K562 (cell line): ENCODE results near the gene FSTL1. TPM values are rescaled to one million over a fixed set of nuclear protein-coding genes. Genes with fewer than 3 reads are reported as not detected.

Experiments used
- ATAC-seq: fragments of 200-7000 bp; cut with Tn5 transposase; 3 replicates; pipeline ENCODE4 v1.9.1; 2020; ENCODE audit warnings: moderate library complexity
- BruUV-seq: library from RNA; stranded (reverse); fragments of 400-500 nt; replicated peaks from 2 replicates; lab custom pipeline; 2021; lab: Mats Ljungman, UMichigan
- CTCF ChIA-PET: fragments of 300-600 bp; formaldehyde crosslinking; extraction: SDS; loops from one replicate; lab custom pipeline; 2021; ENCODE audit warnings: low intra/inter-chr PET ratio; lab: Yijun Ruan, JAX
- POLR2A ChIA-PET: fragments of 300-600, 350-650 bp; sonication (Branson Sonifier 250); formaldehyde crosslinking; extraction: SDS; loops from one replicate; lab custom pipeline; 2021; ENCODE audit warnings: antibody characterized with exemption, inconsistent platforms; lab: Yijun Ruan, JAX
- DNase-seq, 4 experiments: peaks; one replicate each; pipeline versions ENCODE4 v3.0.0 to v3.0.0-alpha.2; 2011 to 2018; ENCODE audit warnings: low spot score in 3 of 4, mixed read lengths in 3 of 4; ENCODE audit errors: extremely low read depth in 1 of 4
- FAIRE-seq: peaks from 2 replicates; lab custom pipeline; 2011; peaks lifted over from hg19 to GRCh38; lab: Jason Lieb, UNC
- H2AFZ ChIP-seq: 2 replicates; pipeline ENCODE4 v1.6.0; 2011; ENCODE audit warnings: low read depth, low read length, control low read depth, inconsistent platforms
- H3K27ac ChIP-seq: fragments of 200-600 bp; 3 replicates; pipeline ENCODE4 v1.8.0; 2011; ENCODE audit warnings: low read depth, mild to moderate bottlenecking, control low read depth, inconsistent platforms, low read length, moderate library complexity, mixed read lengths; ENCODE audit errors: extremely low read depth
- H3K27me3 ChIP-seq, 2 experiments: fragments of 300-600 bp in 1 of 2; 2 replicates in 1 of 2; 3 replicates in 1 of 2; pipeline versions ENCODE4 v1.6.0 to v1.8.0; 2011; ENCODE audit warnings: inconsistent platforms in 2 of 2, low read length in 2 of 2, mild to moderate bottlenecking in 1 of 2, mixed read lengths in 1 of 2, moderate library complexity in 1 of 2; ENCODE audit not compliant: control insufficient read depth in 2 of 2, insufficient read depth in 2 of 2
- H3K36me3 ChIP-seq: fragments of 300-600 bp; 3 replicates; pipeline ENCODE4 v1.8.0; 2011; ENCODE audit warnings: mild to moderate bottlenecking, low read length, inconsistent platforms; ENCODE audit not compliant: control insufficient read depth, insufficient read depth
- H3K4me1 ChIP-seq, 2 experiments: fragments of 200-600 bp in 1 of 2; replicated peaks in 1 of 2; 2 replicates in 1 of 2; 3 replicates in 1 of 2; pipeline versions ENCODE4 v1.5.1 to v1.8.0; 2011; ENCODE audit warnings: inconsistent platforms in 2 of 2, low read length in 2 of 2, mild to moderate bottlenecking in 1 of 2, mixed read lengths in 1 of 2, moderate library complexity in 1 of 2; ENCODE audit not compliant: control insufficient read depth in 2 of 2, insufficient read depth in 2 of 2
- H3K4me2 ChIP-seq: 2 replicates; pipeline ENCODE4 v1.6.1; 2011; ENCODE audit warnings: low read length, control low read depth, inconsistent platforms, mixed read lengths; ENCODE audit not compliant: insufficient read depth
- H3K4me3 ChIP-seq: fragments of 200-600 bp; sonication (generic), shearing (Covaris generic); 2 replicates; pipeline ENCODE4 v1.5.1; 2016; ENCODE audit warnings: control low read depth, inconsistent platforms
- H3K79me2 ChIP-seq: fragments of 200-600 bp; 3 replicates; pipeline ENCODE4 v1.8.0; 2011; ENCODE audit warnings: low read length, inconsistent platforms; ENCODE audit not compliant: control insufficient read depth, insufficient read depth
- H3K9ac ChIP-seq, 2 experiments: 2 replicates each; pipeline versions ENCODE4 v1.6.0 to v1.6.1; 2011; ENCODE audit warnings: low read depth in 2 of 2, low read length in 2 of 2, control low read depth in 1 of 2, inconsistent platforms in 1 of 2, mild to moderate bottlenecking in 1 of 2, mixed read lengths in 1 of 2; ENCODE audit not compliant: insufficient read depth in 1 of 2
- H3K9me1 ChIP-seq: one replicate; pipeline ENCODE4 v1.6.0; 2011; ENCODE audit warnings: inconsistent platforms, mild to moderate bottlenecking, low read length, moderate library complexity; ENCODE audit not compliant: control insufficient read depth, insufficient read depth
- H3K9me3 ChIP-seq: replicated peaks from 2 replicates; pipeline ENCODE4 v1.5.1; 2011; ENCODE audit warnings: low read depth, low read length, inconsistent platforms; ENCODE audit not compliant: control insufficient read depth, insufficient read depth
- H4K20me1 ChIP-seq: replicated peaks from 2 replicates; pipeline ENCODE4 v1.6.1; 2011; ENCODE audit warnings: low read length, inconsistent platforms, mixed read lengths; ENCODE audit not compliant: control insufficient read depth, insufficient read depth
- ESRRB ChIP-seq: fragments of 250-450 bp; sonication (Bioruptor Pico); IDR thresholded peaks from 2 replicates; pipeline ENCODE4 v1.5.0; 2020; ENCODE audit warnings: mild to moderate bottlenecking, moderate library complexity, borderline replicate concordance
- KLF1 ChIP-seq: fragments of 450-650 bp; IDR thresholded peaks from 2 replicates; pipeline ENCODE4 v1.6.1; 2016; ENCODE audit warnings: missing genetic modification characterization, missing compliant biosample characterization
- NFIX ChIP-seq: fragments of 250-450 bp; sonication (Bioruptor Pico); IDR thresholded peaks from 2 replicates; pipeline ENCODE4 v1.4.0; 2020; ENCODE audit warnings: low read depth, mild to moderate bottlenecking, moderate library complexity
- POLR2H ChIP-seq: IDR thresholded peaks from 2 replicates; pipeline ENCODE4 v1.6.1; 2016; ENCODE audit warnings: missing genetic modification characterization, low read depth, mild to moderate bottlenecking, control low read depth, missing compliant biosample characterization, moderate library complexity
- SRSF7 ChIP-seq: fragments of 200-400 bp; formaldehyde crosslinking; optimal IDR thresholded peaks from 2 replicates; pipeline ENCODE3; 2017; ENCODE audit warnings: mild to moderate bottlenecking, low read depth, low read length
- THRAP3 ChIP-seq: fragments of 450-650 bp; IDR thresholded peaks from 2 replicates; pipeline ENCODE4 v1.6.1; 2016; ENCODE audit warnings: mild to moderate bottlenecking, inconsistent platforms, borderline replicate concordance
- ZNF184 ChIP-seq: sonication (generic); formaldehyde crosslinking; IDR thresholded peaks from 2 replicates; pipeline ENCODE4 v1.5.0; 2020; ENCODE audit warnings: missing genetic modification reagents
- WGBS: fragments of 100-300 bp; shearing (Covaris generic); methylation state at CpG from one replicate; pipeline ENCODE4 v1.1.6; 2016; ENCODE audit warnings: low coverage, mixed read lengths; ENCODE audit not compliant: insufficient coverage; ENCODE audit errors: missing lambda C conversion rate; 5-methylcytosine and 5-hydroxymethylcytosine counted together
- in situ Hi-C: fragments of 300-500 bp; cut with MboI; formaldehyde crosslinking; loops from 4 replicates; pipeline ENCODE4 v1.15.0; 2018; ENCODE audit warnings: inconsistent platforms, mixed read lengths
- intact Hi-C: fragments of 100-400 bp; cut with micrococcal nuclease; formaldehyde crosslinking; loops from 2 replicates; pipeline ENCODE4 v1.14.2; 2022
- polyA plus RNA-seq, 8 experiments: library from polyadenylated mRNA; depleted of rRNA in 4 of 8; stranded (reverse) in 5 of 8; unstranded in 3 of 8; fragments of >200 nt; fragmentation: Nextera tagmentation in 2 of 8; fragmentation: Illumina TruSeq in 1 of 8; extraction: Ambion mirVana in 2 of 8; extraction: Trizol in 1 of 8; gene quantifications; 2 replicates each; pipeline versions ENCODE4 v1.2.1 to v1.2.3, GENCODE V29; 2011 to 2014; ENCODE audit warnings: inconsistent platforms in 1 of 8, missing spikeins in 1 of 8
- total RNA-seq, 7 experiments: library from RNA; depleted of rRNA in 6 of 7; stranded (reverse); fragments of >200 nt in 6 of 7; fragmentation: Illumina TruSeq in 2 of 7; extraction: Trizol in 2 of 7; gene quantifications; 2 replicates each; pipeline versions ENCODE4 v1.2.1 to v1.2.3, GENCODE V29; 2011 to 2021; ENCODE audit warnings: low replicate concordance in 1 of 7
- TF ChIP-seq, protein P1 (sequence below): IDR thresholded peaks from 2 replicates; pipeline ENCODE4 v1.6.1; 2011; ENCODE audit not compliant: insufficient read length; ENCODE audit errors: extremely low read depth
- TF ChIP-seq, protein P2 (sequence below): sonication (generic); formaldehyde crosslinking; IDR thresholded peaks from 2 replicates; pipeline ENCODE4 v1.8.1; 2023; ENCODE audit warnings: mild to moderate bottlenecking, missing genetic modification reagents, moderate library complexity
- TF ChIP-seq, protein P3 (sequence below): fragments of 450-650 bp; IDR thresholded peaks from 2 replicates; pipeline ENCODE4 v1.7.0; 2016; ENCODE audit warnings: borderline replicate concordance
- TF ChIP-seq, protein P4 (sequence below): sonication (generic); formaldehyde crosslinking; IDR thresholded peaks from 2 replicates; pipeline ENCODE4 v1.8.1; 2023; ENCODE audit warnings: mild to moderate bottlenecking, missing genetic modification reagents
- TF ChIP-seq, protein P5 (sequence below), 2 experiments: fragments of 450-650 bp; IDR thresholded peaks; 2 replicates each; pipeline ENCODE4 v1.6.1; 2018; ENCODE audit warnings: mild to moderate bottlenecking in 2 of 2, low read depth in 1 of 2; ENCODE audit not compliant: partially characterized antibody in 2 of 2

FSTL1 gene
- total and polyA plus RNA-seq, 9 of the 15 experiments (the other 6 are each of a cell fraction or from before 2014, with no cell fraction given) = 0.01 to 0.58 (median 0.08) TPM; not detected in 2

DNA sequence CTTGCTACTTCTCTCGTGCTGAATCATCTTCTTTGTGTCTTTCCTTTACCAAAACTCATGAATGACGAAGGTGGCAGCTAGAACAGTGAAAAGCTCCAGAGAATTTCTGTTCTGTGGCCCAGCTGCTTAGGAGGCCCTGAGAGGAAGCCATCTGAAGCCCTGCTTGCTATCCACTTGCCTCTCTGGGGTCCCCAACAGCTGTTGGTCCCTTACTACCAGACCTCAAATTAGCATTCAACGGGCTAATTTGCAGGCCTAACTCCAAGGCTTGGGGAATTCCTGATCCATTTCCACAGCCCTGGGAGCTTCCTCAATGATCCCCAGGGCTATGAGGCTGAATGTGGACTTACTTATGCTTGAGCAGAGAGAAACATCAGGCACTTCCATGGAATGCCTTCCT is 37.5 kb upstream of the FSTL1 start:
- ATAC-seq = no peak
- intact Hi-C loops = no loop called here
- DNase-seq = no peak
- in situ Hi-C loops = no loop called here
- BruUV-seq = no TSS peak
- CTCF ChIA-PET = no interaction called here
- no peaks in the 10 kb centered on the region for H3K4me1 ChIP-seq
- no peak overlapping the region for H3K9ac ChIP-seq
- no peaks in the 10 kb centered on the region for H3K79me2 ChIP-seq
- H3K27me3 ChIP-seq = peaks cover 0 to 7% of the 10 kb centered on the region in 2 experiments; a peak in 1 of 5 replicates
- no peak overlapping the region for H3K4me2 ChIP-seq
- H2AFZ ChIP-seq = no peak overlapping the region
- H3K4me3 ChIP-seq = no peak overlapping the region
- no peaks in the 10 kb centered on the region for H3K36me3 ChIP-seq
- H4K20me1 ChIP-seq = no peaks in the 10 kb centered on the region; the same call in 1 of the 2 replicates
- no peak for FAIRE-seq
- WGBS = 0% methylated on average over 3 of the region's 3 CpGs
- POLR2A ChIA-PET = no interaction called here
- no peaks in the 10 kb centered on the region for H3K9me3 ChIP-seq
- no peaks in the 10 kb centered on the region for H3K9me1 ChIP-seq
- no peak overlapping the region for H3K27ac ChIP-seq
- TF ChIP-seq SRSF7 (no peak), ZNF184 (CRISPR knock-in tag) (no peak), NFIX (CRISPR knock-in tag) (no peak), ESRRB (CRISPR knock-in tag) (no peak), KLF1 (tag) (no peak), THRAP3 (no peak), POLR2H (no peak)
- TF ChIP-seq, protein P1, sequence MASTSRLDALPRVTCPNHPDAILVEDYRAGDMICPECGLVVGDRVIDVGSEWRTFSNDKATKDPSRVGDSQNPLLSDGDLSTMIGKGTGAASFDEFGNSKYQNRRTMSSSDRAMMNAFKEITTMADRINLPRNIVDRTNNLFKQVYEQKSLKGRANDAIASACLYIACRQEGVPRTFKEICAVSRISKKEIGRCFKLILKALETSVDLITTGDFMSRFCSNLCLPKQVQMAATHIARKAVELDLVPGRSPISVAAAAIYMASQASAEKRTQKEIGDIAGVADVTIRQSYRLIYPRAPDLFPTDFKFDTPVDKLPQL = no peak
- TF ChIP-seq, protein P2, sequence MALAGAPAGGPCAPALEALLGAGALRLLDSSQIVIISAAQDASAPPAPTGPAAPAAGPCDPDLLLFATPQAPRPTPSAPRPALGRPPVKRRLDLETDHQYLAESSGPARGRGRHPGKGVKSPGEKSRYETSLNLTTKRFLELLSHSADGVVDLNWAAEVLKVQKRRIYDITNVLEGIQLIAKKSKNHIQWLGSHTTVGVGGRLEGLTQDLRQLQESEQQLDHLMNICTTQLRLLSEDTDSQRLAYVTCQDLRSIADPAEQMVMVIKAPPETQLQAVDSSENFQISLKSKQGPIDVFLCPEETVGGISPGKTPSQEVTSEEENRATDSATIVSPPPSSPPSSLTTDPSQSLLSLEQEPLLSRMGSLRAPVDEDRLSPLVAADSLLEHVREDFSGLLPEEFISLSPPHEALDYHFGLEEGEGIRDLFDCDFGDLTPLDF (CRISPR knock-in tag) = no peak
- TF ChIP-seq, protein P3, sequence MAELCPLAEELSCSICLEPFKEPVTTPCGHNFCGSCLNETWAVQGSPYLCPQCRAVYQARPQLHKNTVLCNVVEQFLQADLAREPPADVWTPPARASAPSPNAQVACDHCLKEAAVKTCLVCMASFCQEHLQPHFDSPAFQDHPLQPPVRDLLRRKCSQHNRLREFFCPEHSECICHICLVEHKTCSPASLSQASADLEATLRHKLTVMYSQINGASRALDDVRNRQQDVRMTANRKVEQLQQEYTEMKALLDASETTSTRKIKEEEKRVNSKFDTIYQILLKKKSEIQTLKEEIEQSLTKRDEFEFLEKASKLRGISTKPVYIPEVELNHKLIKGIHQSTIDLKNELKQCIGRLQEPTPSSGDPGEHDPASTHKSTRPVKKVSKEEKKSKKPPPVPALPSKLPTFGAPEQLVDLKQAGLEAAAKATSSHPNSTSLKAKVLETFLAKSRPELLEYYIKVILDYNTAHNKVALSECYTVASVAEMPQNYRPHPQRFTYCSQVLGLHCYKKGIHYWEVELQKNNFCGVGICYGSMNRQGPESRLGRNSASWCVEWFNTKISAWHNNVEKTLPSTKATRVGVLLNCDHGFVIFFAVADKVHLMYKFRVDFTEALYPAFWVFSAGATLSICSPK = no peak
- TF ChIP-seq, protein P4, sequence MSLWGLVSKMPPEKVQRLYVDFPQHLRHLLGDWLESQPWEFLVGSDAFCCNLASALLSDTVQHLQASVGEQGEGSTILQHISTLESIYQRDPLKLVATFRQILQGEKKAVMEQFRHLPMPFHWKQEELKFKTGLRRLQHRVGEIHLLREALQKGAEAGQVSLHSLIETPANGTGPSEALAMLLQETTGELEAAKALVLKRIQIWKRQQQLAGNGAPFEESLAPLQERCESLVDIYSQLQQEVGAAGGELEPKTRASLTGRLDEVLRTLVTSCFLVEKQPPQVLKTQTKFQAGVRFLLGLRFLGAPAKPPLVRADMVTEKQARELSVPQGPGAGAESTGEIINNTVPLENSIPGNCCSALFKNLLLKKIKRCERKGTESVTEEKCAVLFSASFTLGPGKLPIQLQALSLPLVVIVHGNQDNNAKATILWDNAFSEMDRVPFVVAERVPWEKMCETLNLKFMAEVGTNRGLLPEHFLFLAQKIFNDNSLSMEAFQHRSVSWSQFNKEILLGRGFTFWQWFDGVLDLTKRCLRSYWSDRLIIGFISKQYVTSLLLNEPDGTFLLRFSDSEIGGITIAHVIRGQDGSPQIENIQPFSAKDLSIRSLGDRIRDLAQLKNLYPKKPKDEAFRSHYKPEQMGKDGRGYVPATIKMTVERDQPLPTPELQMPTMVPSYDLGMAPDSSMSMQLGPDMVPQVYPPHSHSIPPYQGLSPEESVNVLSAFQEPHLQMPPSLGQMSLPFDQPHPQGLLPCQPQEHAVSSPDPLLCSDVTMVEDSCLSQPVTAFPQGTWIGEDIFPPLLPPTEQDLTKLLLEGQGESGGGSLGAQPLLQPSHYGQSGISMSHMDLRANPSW (CRISPR knock-in tag) = no peak
- TF ChIP-seq, protein P5, sequence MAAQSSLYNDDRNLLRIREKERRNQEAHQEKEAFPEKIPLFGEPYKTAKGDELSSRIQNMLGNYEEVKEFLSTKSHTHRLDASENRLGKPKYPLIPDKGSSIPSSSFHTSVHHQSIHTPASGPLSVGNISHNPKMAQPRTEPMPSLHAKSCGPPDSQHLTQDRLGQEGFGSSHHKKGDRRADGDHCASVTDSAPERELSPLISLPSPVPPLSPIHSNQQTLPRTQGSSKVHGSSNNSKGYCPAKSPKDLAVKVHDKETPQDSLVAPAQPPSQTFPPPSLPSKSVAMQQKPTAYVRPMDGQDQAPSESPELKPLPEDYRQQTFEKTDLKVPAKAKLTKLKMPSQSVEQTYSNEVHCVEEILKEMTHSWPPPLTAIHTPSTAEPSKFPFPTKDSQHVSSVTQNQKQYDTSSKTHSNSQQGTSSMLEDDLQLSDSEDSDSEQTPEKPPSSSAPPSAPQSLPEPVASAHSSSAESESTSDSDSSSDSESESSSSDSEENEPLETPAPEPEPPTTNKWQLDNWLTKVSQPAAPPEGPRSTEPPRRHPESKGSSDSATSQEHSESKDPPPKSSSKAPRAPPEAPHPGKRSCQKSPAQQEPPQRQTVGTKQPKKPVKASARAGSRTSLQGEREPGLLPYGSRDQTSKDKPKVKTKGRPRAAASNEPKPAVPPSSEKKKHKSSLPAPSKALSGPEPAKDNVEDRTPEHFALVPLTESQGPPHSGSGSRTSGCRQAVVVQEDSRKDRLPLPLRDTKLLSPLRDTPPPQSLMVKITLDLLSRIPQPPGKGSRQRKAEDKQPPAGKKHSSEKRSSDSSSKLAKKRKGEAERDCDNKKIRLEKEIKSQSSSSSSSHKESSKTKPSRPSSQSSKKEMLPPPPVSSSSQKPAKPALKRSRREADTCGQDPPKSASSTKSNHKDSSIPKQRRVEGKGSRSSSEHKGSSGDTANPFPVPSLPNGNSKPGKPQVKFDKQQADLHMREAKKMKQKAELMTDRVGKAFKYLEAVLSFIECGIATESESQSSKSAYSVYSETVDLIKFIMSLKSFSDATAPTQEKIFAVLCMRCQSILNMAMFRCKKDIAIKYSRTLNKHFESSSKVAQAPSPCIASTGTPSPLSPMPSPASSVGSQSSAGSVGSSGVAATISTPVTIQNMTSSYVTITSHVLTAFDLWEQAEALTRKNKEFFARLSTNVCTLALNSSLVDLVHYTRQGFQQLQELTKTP (IDR thresholded peaks at IDR 0.05; ENCODE audit: low read depth in 1 of 2, partially characterized antibody in 2 of 2) = no peak
